KMS-11 (cell line): ENCODE data around the gene HLF.

Experiments used
- H2AFZ ChIP-seq: fragments of 200-600 bp; sonication (generic); 2 replicates; pipeline ENCODE4 v1.6.1; 2016; ENCODE audit warnings: antibody characterized with exemption, mixed run types, low read depth
- H3K27ac ChIP-seq: fragments of 200-600 bp; sonication (generic); 2 replicates; pipeline ENCODE4 v1.6.1; 2016; ENCODE audit warnings: mild to moderate bottlenecking, mixed run types
- H3K27me3 ChIP-seq: fragments of 200-600 bp; sonication (generic); 2 replicates; pipeline ENCODE4 v1.6.1; 2017; ENCODE audit warnings: mild to moderate bottlenecking, low read depth, mixed run types, moderate library complexity; ENCODE audit not compliant: insufficient read depth
- H3K36me3 ChIP-seq: fragments of 200-600 bp; sonication (generic); 2 replicates; pipeline ENCODE4 v1.6.1; 2017; ENCODE audit warnings: mild to moderate bottlenecking, mixed run types; ENCODE audit not compliant: insufficient read depth
- H3K4me1 ChIP-seq: fragments of 200-600 bp; sonication (generic); 2 replicates; pipeline ENCODE4 v1.6.1; 2016; ENCODE audit warnings: mild to moderate bottlenecking, low read depth, mixed run types; ENCODE audit not compliant: poor library complexity, severe bottlenecking
- H3K4me2 ChIP-seq: fragments of 200-600 bp; sonication (generic); 2 replicates; pipeline ENCODE4 v1.7.0; 2016; ENCODE audit warnings: mild to moderate bottlenecking, mixed run types
- H3K4me3 ChIP-seq: fragments of 200-600 bp; sonication (generic); IDR thresholded peaks from 2 replicates; pipeline ENCODE4 v1.6.1; 2017; ENCODE audit warnings: low read depth, low read length, mixed read lengths; ENCODE audit not compliant: insufficient read depth
- H3K79me2 ChIP-seq: fragments of 200-600 bp; sonication (generic); 2 replicates; pipeline ENCODE4 v1.6.1; 2016; ENCODE audit warnings: low read depth, mixed run types; ENCODE audit not compliant: insufficient read depth
- H3K9ac ChIP-seq: fragments of 200-600 bp; sonication (generic); 2 replicates; pipeline ENCODE4 v1.6.1; 2016; ENCODE audit warnings: mild to moderate bottlenecking, mixed run types
- H4K20me1 ChIP-seq: fragments of 200-600 bp; sonication (generic); 2 replicates; pipeline ENCODE4 v1.6.1; 2016; ENCODE audit warnings: mild to moderate bottlenecking, mixed run types; ENCODE audit not compliant: insufficient read depth
- TF ChIP-seq, protein P1 (sequence below): fragments of 200-600 bp; sonication (generic); conservative IDR thresholded peaks from 2 replicates; pipeline ENCODE4 v1.6.1; 2017; ENCODE audit warnings: low read depth, mild to moderate bottlenecking, antibody characterized with exemption, low read length, moderate library complexity, mixed read lengths

The HLF gene

GRCh38 chr17:55295411-55296170 is 30.8 kb downstream of the HLF start:
- H2AFZ ChIP-seq = no peak overlapping the region
- no peaks in the 10 kb centered on the region for H3K4me1 ChIP-seq
- H3K4me2 ChIP-seq = no peak overlapping the region
- no peaks in the 10 kb centered on the region for H3K27me3 ChIP-seq
- no peak overlapping the region for H3K9ac ChIP-seq
- no peak overlapping the region for H3K27ac ChIP-seq
- H4K20me1 ChIP-seq = no peaks in the 10 kb centered on the region
- H3K79me2 ChIP-seq = no peaks in the 10 kb centered on the region
- TF ChIP-seq, protein P1, sequence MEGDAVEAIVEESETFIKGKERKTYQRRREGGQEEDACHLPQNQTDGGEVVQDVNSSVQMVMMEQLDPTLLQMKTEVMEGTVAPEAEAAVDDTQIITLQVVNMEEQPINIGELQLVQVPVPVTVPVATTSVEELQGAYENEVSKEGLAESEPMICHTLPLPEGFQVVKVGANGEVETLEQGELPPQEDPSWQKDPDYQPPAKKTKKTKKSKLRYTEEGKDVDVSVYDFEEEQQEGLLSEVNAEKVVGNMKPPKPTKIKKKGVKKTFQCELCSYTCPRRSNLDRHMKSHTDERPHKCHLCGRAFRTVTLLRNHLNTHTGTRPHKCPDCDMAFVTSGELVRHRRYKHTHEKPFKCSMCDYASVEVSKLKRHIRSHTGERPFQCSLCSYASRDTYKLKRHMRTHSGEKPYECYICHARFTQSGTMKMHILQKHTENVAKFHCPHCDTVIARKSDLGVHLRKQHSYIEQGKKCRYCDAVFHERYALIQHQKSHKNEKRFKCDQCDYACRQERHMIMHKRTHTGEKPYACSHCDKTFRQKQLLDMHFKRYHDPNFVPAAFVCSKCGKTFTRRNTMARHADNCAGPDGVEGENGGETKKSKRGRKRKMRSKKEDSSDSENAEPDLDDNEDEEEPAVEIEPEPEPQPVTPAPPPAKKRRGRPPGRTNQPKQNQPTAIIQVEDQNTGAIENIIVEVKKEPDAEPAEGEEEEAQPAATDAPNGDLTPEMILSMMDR = peak; percentile 89
- no peaks in the 10 kb centered on the region for H3K36me3 ChIP-seq
- H3K4me3 ChIP-seq = no peak overlapping the region

DNA sequence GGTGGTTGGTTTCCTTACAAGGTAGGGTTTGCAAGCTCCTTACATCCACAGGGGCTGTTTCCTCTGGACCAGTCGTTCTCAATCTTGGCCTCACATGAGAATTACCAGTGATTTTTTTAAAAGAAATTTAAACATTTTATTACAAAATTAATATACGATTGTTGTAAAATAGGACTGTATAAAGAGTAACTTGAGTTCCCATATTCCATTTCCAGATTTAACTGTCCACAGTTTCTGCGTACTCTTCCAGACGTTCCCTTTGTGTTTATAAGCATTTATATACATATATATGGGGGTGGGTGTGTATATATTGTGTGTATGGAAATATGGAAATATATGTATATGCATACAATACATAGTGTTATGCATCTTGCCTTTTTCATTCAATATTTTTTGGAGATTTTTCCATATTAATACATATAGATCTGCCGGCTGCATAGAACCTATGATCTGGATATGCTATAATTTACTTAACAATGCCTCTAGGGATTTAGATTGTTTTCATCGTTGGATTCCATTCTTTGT is 31.5 kb downstream of the HLF start:
- H3K4me2 ChIP-seq = no peak overlapping the region

DNA sequence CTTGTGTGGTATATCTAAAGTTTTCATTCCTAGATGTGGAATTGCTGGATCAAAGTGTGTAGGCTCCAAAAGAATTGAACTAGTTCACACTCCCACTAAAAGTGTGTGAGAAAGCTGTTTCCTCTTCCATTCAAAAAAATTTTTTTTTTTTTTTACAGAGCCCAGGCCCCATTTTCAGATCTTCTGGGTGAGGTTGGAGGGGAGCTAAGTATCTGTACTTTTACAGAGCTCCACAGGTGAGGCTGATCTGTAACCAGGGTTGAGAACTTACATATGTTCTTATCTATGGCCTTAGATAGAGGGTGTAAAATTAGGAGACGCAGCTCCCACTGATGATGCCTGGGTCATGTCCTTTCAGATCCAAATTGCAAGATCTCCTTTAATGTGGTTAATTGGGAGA is 31.9 kb downstream of the HLF start:
- no peaks in the 10 kb centered on the region for H3K36me3 ChIP-seq
- no peaks in the 10 kb centered on the region for H4K20me1 ChIP-seq
- no peak overlapping the region for H3K4me2 ChIP-seq
- H3K4me3 ChIP-seq = no peak overlapping the region
- no peaks in the 10 kb centered on the region for H3K27me3 ChIP-seq
- H3K9ac ChIP-seq = no peak overlapping the region
- H2AFZ ChIP-seq = no peak overlapping the region
- H3K79me2 ChIP-seq = no peaks in the 10 kb centered on the region
- TF ChIP-seq, protein P1 = no peak
- no peak overlapping the region for H3K27ac ChIP-seq
- H3K4me1 ChIP-seq = no peaks in the 10 kb centered on the region

More for the DNA sequence above, 31.5 kb downstream of the HLF start:
- Histone ChIP-seq H3K27ac (no peak overlapping the region), H3K27me3 (no peaks in the 10 kb centered on the region), H3K4me1 (no peaks in the 10 kb centered on the region), H3K79me2 (no peaks in the 10 kb centered on the region), H3K4me3 (no peak overlapping the region), H3K9ac (no peak overlapping the region), H3K36me3 (no peaks in the 10 kb centered on the region), H2AFZ (no peak overlapping the region), H4K20me1 (no peaks in the 10 kb centered on the region)
- TF ChIP-seq, protein P1 = no peak

DNA sequence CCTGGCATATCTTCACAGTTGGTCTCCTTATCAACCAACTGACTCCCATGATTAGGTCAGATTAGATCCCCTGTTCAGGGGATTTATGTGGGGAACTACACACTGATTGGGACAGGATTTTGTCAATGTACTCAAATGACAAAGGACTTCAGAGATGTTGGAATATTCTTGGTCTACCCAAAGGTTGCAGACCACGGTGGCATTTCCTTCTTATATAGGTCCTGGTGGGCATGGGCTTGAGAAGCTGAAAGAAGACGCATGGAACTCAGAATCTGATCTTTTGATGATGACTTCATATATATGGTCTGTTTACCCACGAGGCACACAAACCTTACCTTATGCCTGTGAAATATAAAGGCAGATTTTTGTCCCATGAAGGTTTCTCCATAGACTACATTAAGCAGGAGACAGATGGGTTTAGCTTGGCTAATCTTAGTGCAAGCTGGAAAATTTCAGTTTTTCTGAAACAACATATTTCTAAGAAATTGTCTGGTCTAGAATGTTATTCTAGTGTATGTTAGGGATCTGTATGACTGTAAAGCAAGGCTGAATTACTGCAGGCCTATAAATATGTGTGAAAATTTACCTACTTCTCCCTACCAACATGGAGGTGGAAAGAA is 33.5 kb downstream of the HLF start:
- H3K27me3 ChIP-seq = no peaks in the 10 kb centered on the region
- H3K4me3 ChIP-seq = no peak overlapping the region
- H3K36me3 ChIP-seq = no peaks in the 10 kb centered on the region
- TF ChIP-seq, protein P1 = no peak
- H4K20me1 ChIP-seq = no peaks in the 10 kb centered on the region
- H3K4me1 ChIP-seq = no peaks in the 10 kb centered on the region
- H3K9ac ChIP-seq = no peak overlapping the region
- H3K27ac ChIP-seq = no peak overlapping the region
- no peak overlapping the region for H3K4me2 ChIP-seq
- H3K79me2 ChIP-seq = no peaks in the 10 kb centered on the region
- H2AFZ ChIP-seq = no peak overlapping the region
